ENCODE measurements around the gene DCXR. TPM values are rescaled to one million over a fixed set of nuclear protein-coding genes. Genes with fewer than 3 reads are reported as not detected.

Gene DCXR
- total and polyA plus RNA-seq, 2 donors (not counting 3 experiments of a cell fraction or from before 2014, with no cell fraction given) = 93.0 to 178 TPM

GRCh38 chr17:82043507-82043906 is 6.0 kb upstream of the DCXR start:
- no TSS peak for BruUV-seq (replicated peaks)
- DNase-seq (ENCODE audit: low read depth, low spot score) (no peak), FAIRE-seq (no peak)
- H3K9me3 ChIP-seq (replicated peaks; ENCODE audit: control insufficient read depth, insufficient read depth, low read length) = no peaks in the 10 kb centered on the region
- H3K27ac ChIP-seq (ENCODE audit: insufficient read depth, low read depth, low read length) = no peak overlapping the region
- dilution Hi-C loops (cut with MboI; ENCODE audit: extremely low pct_ligation_motif_present, low sequenced_read_pairs) = no loop called here
- H3K27me3 ChIP-seq (ENCODE audit: control insufficient read depth in 2 of 2, insufficient read depth in 2 of 2, low read length in 2 of 2) = no peaks in the 10 kb centered on the region
- H2AFZ ChIP-seq (ENCODE audit: low read depth, low read length) = no peak overlapping the region
- no peak overlapping the region for H3K4me2 ChIP-seq (ENCODE audit: insufficient read depth, low read length)
- H3K9me1 ChIP-seq (replicated peaks; ENCODE audit: control insufficient read depth, extremely low read depth, insufficient read depth, low read length) = no peaks in the 10 kb centered on the region
- intact Hi-C loops (cut with micrococcal nuclease) = no loop called here
- H3K36me3 ChIP-seq (ENCODE audit: control insufficient read depth in 2 of 2, extremely low read depth in 1 of 2, insufficient read depth in 2 of 2, low read length in 2 of 2) = peaks cover 0 to 7% of the 10 kb centered on the region in 2 experiments
- ChIA-PET POLR2A (no interaction called here), CTCF (interaction anchor here (1.3 kb wide), 1 partner anchor 13 kb away, joined by 6 read pairs; the partner anchor contains the start of gene RAC3)
- no peak overlapping the region for H3K9ac ChIP-seq (replicated peaks; ENCODE audit: extremely low read depth, insufficient read depth, low read length)
- no peak for TF ChIP-seq JUN (IDR thresholded peaks at IDR 0.05; ENCODE audit: borderline replicate concordance, insufficient read depth, insufficient read length, low read depth)
- no peak for TF ChIP-seq POLR2AphosphoS5 (IDR thresholded peaks at IDR 0.05; ENCODE audit: insufficient read depth, low read depth, low read length)
- TF ChIP-seq MYC (IDR thresholded peaks at IDR 0.05; ENCODE audit: low read depth, low read length) = no peak
- TF ChIP-seq MAX (IDR thresholded peaks at IDR 0.05; ENCODE audit: insufficient read depth, insufficient read length) = no peak
- TF ChIP-seq CTCF (IDR thresholded peaks at IDR 0.05; ENCODE audit: extremely low read depth in 1 of 2, insufficient read depth in 1 of 2, low read depth in 1 of 2, low read length in 2 of 2) = no peak
- TF ChIP-seq FOS (IDR thresholded peaks at IDR 0.05; ENCODE audit: borderline replicate concordance, insufficient read depth, low read length) = no peak
- no peak for TF ChIP-seq GATA2 (IDR thresholded peaks at IDR 0.05; ENCODE audit: insufficient read depth, insufficient read length, low read depth, low read length)
- TF ChIP-seq POLR2A (IDR thresholded peaks at IDR 0.05; ENCODE audit: low read depth, low read length) = no peak
- TF ChIP-seq EZH2 (IDR thresholded peaks at IDR 0.05; ENCODE audit: borderline replicate concordance, low read depth, low read length, severe bottlenecking) = no peak
- H4K20me1 ChIP-seq (replicated peaks; ENCODE audit: control insufficient read depth, extremely low read depth, insufficient read depth, low read length) = no peaks in the 10 kb centered on the region
- H3K79me2 ChIP-seq (ENCODE audit: control insufficient read depth, insufficient read depth, low read length) = no peaks in the 10 kb centered on the region
- H3K4me1 ChIP-seq (ENCODE audit: control insufficient read depth, extremely low read depth, insufficient read depth, low read length) = no peaks in the 10 kb centered on the region
- no peak overlapping the region for H3K4me3 ChIP-seq (replicated peaks in 1 of 3; ENCODE audit: insufficient read depth in 1 of 3, low read depth in 1 of 3, low read length in 3 of 3)

Measured in endothelial cell of umbilical vein (primary cell).